ENCODE results near the gene NAA50. TPM values are rescaled to one million over a fixed set of nuclear protein-coding genes. Genes with fewer than 3 reads are reported as not detected.

The NAA50 gene
- total RNA-seq, 1 experiment from 2014 or later: 268 TPM

GRCh38 chr3:113685124-113685523 lies 60.9 kb downstream of the NAA50 start:
- H3K36me3 ChIP-seq (ENCODE audit: insufficient read depth, low read length, poor library complexity, severe bottlenecking): no peaks in the 10 kb centered on the region
- ChIA-PET CTCF (interaction anchor here (0.6 kb wide), 1 partner anchor 64 kb away, joined by 3 read pairs; no protein-coding TSS in a partner anchor), POLR2A (ENCODE audit: low non-redundant PET) (no interaction called here)
- peaks cover 10% of the 10 kb centered on the region for H3K9me3 ChIP-seq (ENCODE audit: low read depth, low read length, poor library complexity, severe bottlenecking)
- no peak for DNase-seq (ENCODE audit: low spot score)
- intact Hi-C loops (cut with micrococcal nuclease; ENCODE audit: unreplicated experiment): no loop called here
- H3K4me3 ChIP-seq (ENCODE audit: low read depth, low read length, poor library complexity, severe bottlenecking): no peak overlapping the region
- no peak for TF ChIP-seq EZH2 (IDR thresholded peaks at IDR 0.05; ENCODE audit: borderline replicate concordance, low read depth, low read length, poor library complexity, severe bottlenecking)
- TF ChIP-seq, protein P1, sequence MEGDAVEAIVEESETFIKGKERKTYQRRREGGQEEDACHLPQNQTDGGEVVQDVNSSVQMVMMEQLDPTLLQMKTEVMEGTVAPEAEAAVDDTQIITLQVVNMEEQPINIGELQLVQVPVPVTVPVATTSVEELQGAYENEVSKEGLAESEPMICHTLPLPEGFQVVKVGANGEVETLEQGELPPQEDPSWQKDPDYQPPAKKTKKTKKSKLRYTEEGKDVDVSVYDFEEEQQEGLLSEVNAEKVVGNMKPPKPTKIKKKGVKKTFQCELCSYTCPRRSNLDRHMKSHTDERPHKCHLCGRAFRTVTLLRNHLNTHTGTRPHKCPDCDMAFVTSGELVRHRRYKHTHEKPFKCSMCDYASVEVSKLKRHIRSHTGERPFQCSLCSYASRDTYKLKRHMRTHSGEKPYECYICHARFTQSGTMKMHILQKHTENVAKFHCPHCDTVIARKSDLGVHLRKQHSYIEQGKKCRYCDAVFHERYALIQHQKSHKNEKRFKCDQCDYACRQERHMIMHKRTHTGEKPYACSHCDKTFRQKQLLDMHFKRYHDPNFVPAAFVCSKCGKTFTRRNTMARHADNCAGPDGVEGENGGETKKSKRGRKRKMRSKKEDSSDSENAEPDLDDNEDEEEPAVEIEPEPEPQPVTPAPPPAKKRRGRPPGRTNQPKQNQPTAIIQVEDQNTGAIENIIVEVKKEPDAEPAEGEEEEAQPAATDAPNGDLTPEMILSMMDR (conservative IDR thresholded peaks at IDR 0.05; ENCODE audit: low read depth, low read length): no peak
- no peaks in the 10 kb centered on the region for H3K27me3 ChIP-seq (replicated peaks; ENCODE audit: insufficient read depth, low read depth, low read length, poor library complexity)
- BruUV-seq (replicated peaks): no TSS peak
- H3K27ac ChIP-seq (ENCODE audit: low read depth, low read length, poor library complexity, severe bottlenecking): no peak overlapping the region
- H3K4me1 ChIP-seq (ENCODE audit: insufficient read depth, low read length, poor library complexity, severe bottlenecking): peaks cover 5% of the 10 kb centered on the region

DNA sequence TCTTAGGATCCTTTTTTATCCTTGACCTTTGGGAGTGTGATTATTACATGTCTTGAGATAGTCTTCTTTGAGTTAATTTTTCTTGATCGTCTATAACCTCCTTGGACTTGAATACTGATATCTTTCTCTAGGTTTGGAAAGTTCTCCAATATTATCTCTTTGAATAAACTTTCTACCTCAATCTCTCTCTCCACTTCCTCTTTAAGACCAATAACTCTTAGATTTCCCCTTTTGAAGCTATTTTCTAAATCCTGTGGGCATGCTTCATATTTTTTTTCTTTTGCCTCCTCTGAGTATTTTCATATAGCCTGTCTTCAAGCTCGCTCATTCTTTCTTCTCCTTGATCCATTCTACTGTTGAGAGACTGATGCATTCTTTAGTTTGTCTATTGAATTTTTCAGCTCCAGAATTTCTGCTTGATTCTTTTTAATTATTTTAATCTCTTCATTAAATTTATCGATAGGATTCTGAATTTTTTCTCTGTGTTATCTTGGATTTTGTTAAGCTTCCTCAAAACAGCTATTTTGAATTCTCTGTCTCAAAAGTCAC lies 61.7 kb downstream of the NAA50 start:
- H3K36me3 ChIP-seq (ENCODE audit: insufficient read depth, low read length, poor library complexity, severe bottlenecking): no peaks in the 10 kb centered on the region
- intact Hi-C loops (cut with micrococcal nuclease; ENCODE audit: unreplicated experiment): no loop called here
- TF ChIP-seq EZH2 (IDR thresholded peaks at IDR 0.05; ENCODE audit: borderline replicate concordance, low read depth, low read length, poor library complexity, severe bottlenecking): no peak
- TF ChIP-seq, protein P1 (conservative IDR thresholded peaks at IDR 0.05; ENCODE audit: low read depth, low read length): no peak
- BruUV-seq (replicated peaks): no TSS peak
- POLR2A ChIA-PET (ENCODE audit: low non-redundant PET): no interaction called here
- H3K4me1 ChIP-seq (ENCODE audit: insufficient read depth, low read length, poor library complexity, severe bottlenecking): peaks cover 5% of the 10 kb centered on the region
- H3K4me3 ChIP-seq (ENCODE audit: low read depth, low read length, poor library complexity, severe bottlenecking): no peak overlapping the region
- no peak overlapping the region for H3K27ac ChIP-seq (ENCODE audit: low read depth, low read length, poor library complexity, severe bottlenecking)
- H3K27me3 ChIP-seq (replicated peaks; ENCODE audit: insufficient read depth, low read depth, low read length, poor library complexity): no peaks in the 10 kb centered on the region
- peaks cover 10% of the 10 kb centered on the region for H3K9me3 ChIP-seq (ENCODE audit: low read depth, low read length, poor library complexity, severe bottlenecking)
- CTCF ChIA-PET: no interaction called here
- DNase-seq (ENCODE audit: low spot score): no peak

DNA sequence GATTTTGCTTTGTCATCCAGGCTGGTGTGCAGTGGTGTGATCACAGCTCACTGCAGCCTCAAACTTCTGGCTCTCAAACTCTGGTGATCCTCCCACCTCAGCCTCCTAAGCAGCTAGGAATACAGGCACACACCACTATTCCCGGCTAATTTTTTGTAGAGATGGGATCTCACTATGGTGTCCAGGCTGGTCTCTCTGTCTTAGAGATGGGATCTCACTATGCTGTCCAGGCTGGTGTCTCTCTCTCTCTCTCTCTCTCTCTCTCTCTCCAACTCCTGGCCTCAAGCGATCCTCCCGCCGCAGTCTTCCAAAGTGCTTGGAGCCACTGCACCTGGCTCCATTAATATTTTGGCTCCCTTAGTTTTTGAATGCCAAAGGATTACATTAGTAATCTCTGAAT lies 67.3 kb downstream of the NAA50 start:
- DNase-seq (ENCODE audit: low spot score): no peak
- no peaks in the 10 kb centered on the region for H3K4me1 ChIP-seq (ENCODE audit: insufficient read depth, low read length, poor library complexity, severe bottlenecking)
- H3K4me3 ChIP-seq (ENCODE audit: low read depth, low read length, poor library complexity, severe bottlenecking): no peak overlapping the region
- POLR2A ChIA-PET (ENCODE audit: low non-redundant PET): no interaction called here
- H3K27me3 ChIP-seq (replicated peaks; ENCODE audit: insufficient read depth, low read depth, low read length, poor library complexity): no peaks in the 10 kb centered on the region
- intact Hi-C loops (cut with micrococcal nuclease; ENCODE audit: unreplicated experiment): no loop called here
- TF ChIP-seq, protein P1 (conservative IDR thresholded peaks at IDR 0.05; ENCODE audit: low read depth, low read length): no peak
- TF ChIP-seq EZH2 (IDR thresholded peaks at IDR 0.05; ENCODE audit: borderline replicate concordance, low read depth, low read length, poor library complexity, severe bottlenecking): no peak
- no peak overlapping the region for H3K27ac ChIP-seq (ENCODE audit: low read depth, low read length, poor library complexity, severe bottlenecking)
- no peaks in the 10 kb centered on the region for H3K36me3 ChIP-seq (ENCODE audit: insufficient read depth, low read length, poor library complexity, severe bottlenecking)
- CTCF ChIA-PET: no interaction called here
- BruUV-seq (replicated peaks): no TSS peak
- no peaks in the 10 kb centered on the region for H3K9me3 ChIP-seq (ENCODE audit: low read depth, low read length, poor library complexity, severe bottlenecking)
